Astrocyte (in vitro differentiated cells and primary cell): ENCODE measurements around the gene NPW. TPM values are rescaled to one million over a fixed set of nuclear protein-coding genes. Genes with fewer than 3 reads are reported as not detected.

Experiments used
- DNase-seq: peaks from one replicate; pipeline ENCODE4 v3.0.0-alpha.2; 2010; ENCODE audit warnings: low read depth
- FAIRE-seq: peaks from 2 replicates; lab custom pipeline; 2011; peaks lifted over from hg19 to GRCh38; lab: Jason Lieb, UNC
- H2AFZ ChIP-seq: 2 replicates; pipeline ENCODE4 v1.6.0; 2012; ENCODE audit warnings: low read depth, low read length, inconsistent platforms
- H3K27ac ChIP-seq: 2 replicates; pipeline ENCODE4 v1.5.1; 2011; ENCODE audit warnings: low read depth, low read length, inconsistent platforms
- H3K27me3 ChIP-seq: 2 replicates; pipeline ENCODE4 v1.6.0; 2011; ENCODE audit warnings: low read length, inconsistent platforms; ENCODE audit not compliant: insufficient read depth
- H3K36me3 ChIP-seq: 2 replicates; pipeline ENCODE4 v1.5.1; 2011; ENCODE audit warnings: low read length, inconsistent platforms; ENCODE audit not compliant: insufficient read depth
- H3K4me1 ChIP-seq: 2 replicates; pipeline ENCODE4 v1.5.1; 2011; ENCODE audit warnings: low read length, inconsistent platforms; ENCODE audit not compliant: insufficient read depth
- H3K4me2 ChIP-seq: 2 replicates; pipeline ENCODE4 v1.6.0; 2012; ENCODE audit warnings: low read length, inconsistent platforms
- H3K4me3 ChIP-seq: 2 replicates; pipeline ENCODE4 v1.5.1; 2011; ENCODE audit warnings: low read depth, mild to moderate bottlenecking, low read length, inconsistent platforms; ENCODE audit not compliant: insufficient read depth
- H3K79me2 ChIP-seq: 2 replicates; pipeline ENCODE4 v1.6.0; 2012; ENCODE audit warnings: mild to moderate bottlenecking, low read length, inconsistent platforms; ENCODE audit not compliant: insufficient read depth
- H3K9ac ChIP-seq: 2 replicates; pipeline ENCODE4 v1.6.0; 2012; ENCODE audit warnings: mild to moderate bottlenecking, low read length, inconsistent platforms
- H3K9me3 ChIP-seq: 2 replicates; pipeline ENCODE4 v1.5.1; 2012; ENCODE audit warnings: low read depth, mild to moderate bottlenecking, low read length, inconsistent platforms; ENCODE audit not compliant: insufficient read depth
- H4K20me1 ChIP-seq: 2 replicates; pipeline ENCODE4 v1.6.0; 2012; ENCODE audit warnings: low read length, inconsistent platforms; ENCODE audit not compliant: insufficient read depth
- H3K27ac Mint-ChIP-seq: one replicate; pipeline ENCODE4 v1.8.0; 2021; ENCODE audit warnings: mild to moderate bottlenecking, mixed read lengths; ENCODE audit not compliant: unreplicated experiment
- H3K27me3 Mint-ChIP-seq: one replicate; pipeline ENCODE4 v1.8.0; 2021; ENCODE audit warnings: low read depth, mixed read lengths; ENCODE audit not compliant: unreplicated experiment
- H3K36me3 Mint-ChIP-seq: one replicate; pipeline ENCODE4 v1.8.0; 2021; ENCODE audit warnings: low read depth, mixed read lengths; ENCODE audit not compliant: unreplicated experiment
- H3K4me1 Mint-ChIP-seq: one replicate; pipeline ENCODE4 v1.8.0; 2021; ENCODE audit warnings: low read depth, mixed read lengths; ENCODE audit not compliant: unreplicated experiment
- H3K4me3 Mint-ChIP-seq: one replicate; pipeline ENCODE4 v1.8.0; 2021; ENCODE audit warnings: mild to moderate bottlenecking, moderate library complexity, mixed read lengths; ENCODE audit not compliant: unreplicated experiment
- H3K9me3 Mint-ChIP-seq: one replicate; pipeline ENCODE4 v1.8.0; 2021; ENCODE audit warnings: mild to moderate bottlenecking, mixed read lengths; ENCODE audit not compliant: unreplicated experiment
- EZH2 ChIP-seq: IDR thresholded peaks from 2 replicates; pipeline ENCODE4 v1.6.1; 2012; ENCODE audit warnings: mild to moderate bottlenecking, low read length, inconsistent platforms; ENCODE audit not compliant: insufficient read depth
- total RNA-seq: library from RNA; stranded (reverse); gene quantifications from 2 replicates; pipeline ENCODE4 v1.2.1, GENCODE V29; 2021
- TF ChIP-seq, protein P1 (sequence below): IDR thresholded peaks from 2 replicates; pipeline ENCODE4 v1.5.1; 2011; ENCODE audit warnings: low read depth, mild to moderate bottlenecking, inconsistent platforms, low read length, moderate library complexity; ENCODE audit not compliant: insufficient read depth

NPW gene
- total RNA-seq, 1 donor from 2014 or later: 2.1 TPM

DNA sequence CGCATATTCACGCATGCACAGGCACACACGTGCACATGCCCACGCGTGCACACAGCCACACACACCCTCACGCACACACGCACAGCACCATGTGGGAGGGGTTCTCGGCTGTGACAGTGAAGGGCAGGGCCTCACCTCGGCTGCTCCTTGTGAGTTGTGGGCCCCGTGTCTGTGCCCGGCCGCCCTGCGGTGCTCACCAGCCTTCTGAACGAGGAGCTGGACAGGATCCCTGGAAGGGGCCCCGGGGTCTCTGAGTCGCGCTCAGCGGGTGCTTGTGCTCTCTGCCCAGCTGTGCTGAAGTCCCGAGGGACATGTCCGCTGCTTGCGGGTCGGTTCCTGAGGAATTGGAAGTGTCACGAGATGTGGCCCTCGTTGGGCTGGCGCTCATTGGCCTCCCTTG lies 44.3 kb downstream of the NPW start:
- Mint-ChIP-seq H3K4me1 (no peaks in the 10 kb centered on the region), H3K27me3 (no peaks in the 10 kb centered on the region), H3K27ac (no peak overlapping the region), H3K36me3 (peaks cover 14% of the 10 kb centered on the region), H3K4me3 (no peak overlapping the region), H3K9me3 (no peaks in the 10 kb centered on the region)
- no peaks in the 10 kb centered on the region for H3K79me2 ChIP-seq
- H3K36me3 ChIP-seq: peaks cover 13% of the 10 kb centered on the region
- no peak for TF ChIP-seq EZH2
- TF ChIP-seq, protein P1, sequence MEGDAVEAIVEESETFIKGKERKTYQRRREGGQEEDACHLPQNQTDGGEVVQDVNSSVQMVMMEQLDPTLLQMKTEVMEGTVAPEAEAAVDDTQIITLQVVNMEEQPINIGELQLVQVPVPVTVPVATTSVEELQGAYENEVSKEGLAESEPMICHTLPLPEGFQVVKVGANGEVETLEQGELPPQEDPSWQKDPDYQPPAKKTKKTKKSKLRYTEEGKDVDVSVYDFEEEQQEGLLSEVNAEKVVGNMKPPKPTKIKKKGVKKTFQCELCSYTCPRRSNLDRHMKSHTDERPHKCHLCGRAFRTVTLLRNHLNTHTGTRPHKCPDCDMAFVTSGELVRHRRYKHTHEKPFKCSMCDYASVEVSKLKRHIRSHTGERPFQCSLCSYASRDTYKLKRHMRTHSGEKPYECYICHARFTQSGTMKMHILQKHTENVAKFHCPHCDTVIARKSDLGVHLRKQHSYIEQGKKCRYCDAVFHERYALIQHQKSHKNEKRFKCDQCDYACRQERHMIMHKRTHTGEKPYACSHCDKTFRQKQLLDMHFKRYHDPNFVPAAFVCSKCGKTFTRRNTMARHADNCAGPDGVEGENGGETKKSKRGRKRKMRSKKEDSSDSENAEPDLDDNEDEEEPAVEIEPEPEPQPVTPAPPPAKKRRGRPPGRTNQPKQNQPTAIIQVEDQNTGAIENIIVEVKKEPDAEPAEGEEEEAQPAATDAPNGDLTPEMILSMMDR: no peak
- no peaks in the 10 kb centered on the region for H3K4me1 ChIP-seq
- peaks cover 11% of the 10 kb centered on the region for H4K20me1 ChIP-seq
- H3K9me3 ChIP-seq: no peaks in the 10 kb centered on the region
- FAIRE-seq (no peak), DNase-seq (no peak)
- no peak overlapping the region for H2AFZ ChIP-seq
- H3K27ac ChIP-seq: no peak overlapping the region
- no peaks in the 10 kb centered on the region for H3K27me3 ChIP-seq
- H3K9ac ChIP-seq: no peak overlapping the region
- no peak overlapping the region for H3K4me3 ChIP-seq
- no peak overlapping the region for H3K4me2 ChIP-seq

DNA sequence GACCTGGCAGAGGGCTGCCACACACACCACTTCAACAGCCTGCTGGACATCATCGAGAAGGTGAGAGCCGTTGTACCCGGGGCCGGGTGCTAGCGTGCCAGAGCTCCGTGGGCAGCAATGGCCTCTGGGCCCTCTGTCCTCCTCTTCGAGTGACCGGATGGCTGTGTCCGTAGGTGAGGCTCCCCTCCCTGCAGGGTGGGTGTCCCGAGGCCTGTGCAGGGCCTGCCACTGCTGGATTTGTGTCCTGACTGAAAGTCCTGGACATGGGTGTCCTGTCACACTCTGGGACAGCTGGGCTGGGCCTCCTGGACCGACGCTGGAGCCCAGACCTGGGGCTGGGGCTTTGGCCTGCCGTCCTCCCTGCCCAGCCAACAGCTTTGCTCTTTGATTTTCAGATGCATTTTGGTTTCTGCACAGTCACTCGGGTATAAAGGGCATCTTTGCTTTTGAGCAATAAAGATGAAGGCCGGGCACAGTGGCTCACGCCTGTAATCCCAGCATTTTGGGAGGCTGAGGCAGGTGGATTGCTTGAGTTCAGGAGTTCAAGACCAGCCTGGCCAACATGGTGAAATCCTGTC lies 44.9 kb downstream of the NPW start:
- H3K27me3 Mint-ChIP-seq: no peaks in the 10 kb centered on the region
- H3K36me3 ChIP-seq: peaks cover 15% of the 10 kb centered on the region
- no peaks in the 10 kb centered on the region for H3K79me2 ChIP-seq
- peaks cover 11% of the 10 kb centered on the region for H4K20me1 ChIP-seq
- FAIRE-seq: no peak
- no peaks in the 10 kb centered on the region for H3K9me3 ChIP-seq
- H2AFZ ChIP-seq: no peak overlapping the region
- no peaks in the 10 kb centered on the region for H3K4me1 ChIP-seq
- H3K27ac ChIP-seq: no peak overlapping the region
- H3K36me3 Mint-ChIP-seq: peaks cover 14% of the 10 kb centered on the region
- H3K9me3 Mint-ChIP-seq: no peaks in the 10 kb centered on the region
- H3K4me1 Mint-ChIP-seq: no peaks in the 10 kb centered on the region
- DNase-seq: no peak
- H3K4me3 ChIP-seq: no peak overlapping the region
- TF ChIP-seq EZH2: no peak
- TF ChIP-seq, protein P1: no peak
- H3K27me3 ChIP-seq: no peaks in the 10 kb centered on the region
- H3K4me2 ChIP-seq: no peak overlapping the region
- no peak overlapping the region for H3K27ac Mint-ChIP-seq
- no peak overlapping the region for H3K9ac ChIP-seq
- no peak overlapping the region for H3K4me3 Mint-ChIP-seq

DNA sequence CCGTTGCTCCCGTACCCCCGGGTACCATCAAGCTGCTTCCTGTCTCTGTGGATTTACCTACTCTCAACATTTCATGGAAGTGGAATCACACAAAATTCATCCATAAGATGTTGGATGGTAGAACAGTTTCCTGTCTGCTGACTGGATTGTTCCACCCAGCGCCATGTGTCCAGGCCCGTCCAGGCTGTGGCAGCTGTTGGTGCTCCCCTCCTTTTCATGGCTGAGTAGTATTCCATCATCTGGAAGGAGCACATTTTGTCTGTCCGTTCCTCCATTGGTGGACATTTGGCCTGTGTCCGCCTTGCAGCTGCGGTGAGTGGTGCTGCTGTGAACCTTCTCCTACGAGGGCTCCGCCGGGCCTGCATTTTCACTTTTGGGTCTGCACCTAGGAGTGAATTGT lies 46.6 kb downstream of the NPW start:
- no peaks in the 10 kb centered on the region for H3K4me1 Mint-ChIP-seq
- H3K27me3 Mint-ChIP-seq: no peaks in the 10 kb centered on the region
- H3K4me3 ChIP-seq: no peak overlapping the region
- TF ChIP-seq EZH2: no peak
- TF ChIP-seq, protein P1: no peak
- DNase-seq: no peak
- H3K27ac ChIP-seq: no peak overlapping the region
- no peak overlapping the region for H3K9ac ChIP-seq
- no peak for FAIRE-seq
- no peaks in the 10 kb centered on the region for H3K9me3 Mint-ChIP-seq
- peaks cover 15% of the 10 kb centered on the region for H3K36me3 ChIP-seq
- H3K4me2 ChIP-seq: no peak overlapping the region
- H3K27ac Mint-ChIP-seq: no peak overlapping the region
- no peak overlapping the region for H3K4me3 Mint-ChIP-seq
- H3K4me1 ChIP-seq: no peaks in the 10 kb centered on the region
- no peaks in the 10 kb centered on the region for H3K79me2 ChIP-seq
- peaks cover 4% of the 10 kb centered on the region for H4K20me1 ChIP-seq
- H3K9me3 ChIP-seq: no peaks in the 10 kb centered on the region
- peaks cover 16% of the 10 kb centered on the region for H3K36me3 Mint-ChIP-seq
- H3K27me3 ChIP-seq: no peaks in the 10 kb centered on the region
- no peak overlapping the region for H2AFZ ChIP-seq
